ENCODE results near the gene SRPX.

DNA sequence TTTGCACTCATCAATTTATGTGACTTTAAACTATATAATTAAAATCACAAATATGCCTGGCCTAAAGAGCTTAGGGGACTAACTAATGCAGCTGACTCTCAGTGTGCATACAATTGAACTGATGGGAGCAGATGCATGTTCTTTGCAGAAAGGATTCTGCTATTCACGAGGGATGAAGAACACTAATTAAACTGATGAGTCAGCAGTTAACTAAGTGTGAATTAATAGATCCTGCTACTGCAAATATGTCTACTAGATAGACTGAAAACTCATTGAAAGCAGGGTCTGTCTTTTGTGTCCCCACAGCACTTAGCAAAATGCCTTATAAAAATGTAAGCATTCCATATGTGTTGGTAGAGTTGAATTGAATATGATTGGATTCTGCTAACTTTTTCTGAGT lies 104.0 kb downstream of the SRPX start:
- TF ChIP-seq, protein P1, sequence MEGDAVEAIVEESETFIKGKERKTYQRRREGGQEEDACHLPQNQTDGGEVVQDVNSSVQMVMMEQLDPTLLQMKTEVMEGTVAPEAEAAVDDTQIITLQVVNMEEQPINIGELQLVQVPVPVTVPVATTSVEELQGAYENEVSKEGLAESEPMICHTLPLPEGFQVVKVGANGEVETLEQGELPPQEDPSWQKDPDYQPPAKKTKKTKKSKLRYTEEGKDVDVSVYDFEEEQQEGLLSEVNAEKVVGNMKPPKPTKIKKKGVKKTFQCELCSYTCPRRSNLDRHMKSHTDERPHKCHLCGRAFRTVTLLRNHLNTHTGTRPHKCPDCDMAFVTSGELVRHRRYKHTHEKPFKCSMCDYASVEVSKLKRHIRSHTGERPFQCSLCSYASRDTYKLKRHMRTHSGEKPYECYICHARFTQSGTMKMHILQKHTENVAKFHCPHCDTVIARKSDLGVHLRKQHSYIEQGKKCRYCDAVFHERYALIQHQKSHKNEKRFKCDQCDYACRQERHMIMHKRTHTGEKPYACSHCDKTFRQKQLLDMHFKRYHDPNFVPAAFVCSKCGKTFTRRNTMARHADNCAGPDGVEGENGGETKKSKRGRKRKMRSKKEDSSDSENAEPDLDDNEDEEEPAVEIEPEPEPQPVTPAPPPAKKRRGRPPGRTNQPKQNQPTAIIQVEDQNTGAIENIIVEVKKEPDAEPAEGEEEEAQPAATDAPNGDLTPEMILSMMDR (conservative IDR thresholded peaks at IDR 0.05), result no peak
- TF ChIP-seq ZFX (IDR thresholded peaks at IDR 0.05), result no peak
